ENCODE results near the gene TSPAN18. TPM values are rescaled to one million over a fixed set of nuclear protein-coding genes. Genes with fewer than 3 reads are reported as not detected.

Gene TSPAN18
- total and polyA plus RNA-seq, 2 of the 4 experiments (the other 2 are of a cell fraction), result 0.36 to 1.1 TPM

DNA sequence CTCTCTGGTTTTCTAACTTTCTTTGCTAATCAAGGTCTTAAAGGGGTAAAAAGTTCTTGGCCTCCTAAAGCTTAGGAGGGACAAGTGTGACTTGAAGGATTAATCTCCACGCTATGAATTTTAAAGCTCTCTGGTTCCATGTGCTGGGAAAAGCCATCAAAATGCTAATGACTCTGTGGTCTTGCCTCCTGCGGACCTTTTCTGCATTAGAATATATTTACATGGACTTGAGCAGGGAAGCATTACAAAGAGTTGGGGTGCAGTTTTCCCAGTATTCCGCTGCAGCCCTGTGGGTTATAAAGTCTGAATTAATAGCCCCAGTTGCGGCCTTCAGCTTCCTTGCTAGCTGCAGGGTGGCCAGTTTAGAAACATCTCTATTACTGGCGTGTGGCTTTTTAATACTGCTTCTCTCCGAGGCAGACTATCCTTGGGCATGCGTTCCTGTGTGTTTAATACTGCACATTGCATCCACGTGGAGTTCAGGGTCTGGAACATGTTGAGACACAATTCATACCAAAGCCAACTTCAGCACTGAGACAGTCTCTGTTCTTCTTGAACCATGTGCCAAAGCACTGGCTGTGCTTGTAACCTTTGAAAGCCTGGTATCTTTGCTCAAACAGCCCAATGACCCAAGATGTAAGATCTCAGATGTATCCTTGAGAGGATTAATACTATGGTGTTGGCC lies 27.3 kb downstream of the TSPAN18 start:
- Histone ChIP-seq H2AFZ (replicated peaks; ENCODE audit: low read length, poor library complexity) (no peak overlapping the region), H2AK5ac (ENCODE audit: low read depth, low read length) (no peak overlapping the region; the same call in 1 of the 2 replicates), H3K9me1 (ENCODE audit: insufficient read depth, low read length) (no peaks in the 10 kb centered on the region), H2BK20ac (ENCODE audit: low read depth, low read length) (no peak overlapping the region), H3K27me3 (ENCODE audit: control insufficient read depth, insufficient read depth, low read length) (peaks cover 11% of the 10 kb centered on the region), H3K14ac (replicated peaks; ENCODE audit: low read depth, low read length) (no peak overlapping the region), H3K4me2 (ENCODE audit: low read depth, low read length) (no peak overlapping the region), H3K9ac (ENCODE audit: low read depth, low read length) (no peak overlapping the region), H3K9me3 (ENCODE audit: control insufficient read depth, insufficient read depth, low read length) (no peaks in the 10 kb centered on the region), H3K4ac (ENCODE audit: low read depth, low read length) (no peak overlapping the region), H3K4me3 (ENCODE audit: insufficient read depth, low read depth, low read length) (no peak overlapping the region), H2BK120ac (ENCODE audit: low read depth, low read length) (no peak overlapping the region), H3K79me1 (ENCODE audit: low read depth in 1 of 2, low read length in 2 of 2) (no peaks in the 10 kb centered on the region), H3K18ac (ENCODE audit: low read depth, low read length) (no peak overlapping the region; the same call in 1 of the 2 replicates), H3K36me3 (ENCODE audit: control insufficient read depth, insufficient read depth, low read length) (no peaks in the 10 kb centered on the region), H4K5ac (ENCODE audit: low read depth, low read length) (no peak overlapping the region), H4K8ac (ENCODE audit: low read depth in 2 of 2, low read length in 2 of 2) (no peak overlapping the region), H3K27ac (ENCODE audit: insufficient read depth, low read length) (no peak overlapping the region), H3K23ac (ENCODE audit: low read depth, low read length) (no peak overlapping the region), H3K4me1 (ENCODE audit: control insufficient read depth, insufficient read depth, low read length) (peaks cover 8% of the 10 kb centered on the region; the same call in 1 of the 2 replicates), H4K91ac (ENCODE audit: insufficient read depth, low read depth, low read length) (no peak overlapping the region), H3K56ac (ENCODE audit: extremely low read depth, insufficient read depth, low read length) (no peak overlapping the region), H2BK15ac (ENCODE audit: low read depth, low read length) (no peak overlapping the region), H4K20me1 (ENCODE audit: insufficient read depth, low read length) (no peaks in the 10 kb centered on the region), H2AK9ac (replicated peaks; ENCODE audit: low read depth, low read length, poor library complexity) (no peak overlapping the region), H2BK5ac (ENCODE audit: low read depth, low read length, poor library complexity, severe bottlenecking) (no peak overlapping the region)
- CTCF ChIA-PET, result no interaction called here
- ATAC-seq (ENCODE audit: low read depth) (no peak), DNase-seq (no peak)
- in situ Hi-C loops (cut with MboI; ENCODE audit: low sequenced_read_pairs) (no loop called here), intact Hi-C loops (cut with micrococcal nuclease) (no loop called here), dilution Hi-C loops (cut with HindIII; ENCODE audit: low sequenced_read_pairs, unreplicated experiment) (loop anchor here (25.0 kb wide), 1 partner anchor 133 kb away; no protein-coding TSS in a partner anchor)
- BruUV-seq (replicated peaks), result no TSS peak
- POLR2A ChIA-PET (ENCODE audit: unreplicated experiment), result no interaction called here
- TF ChIP-seq CHD1 (IDR thresholded peaks at IDR 0.05; ENCODE audit: low read depth, low read length) (no peak), CEBPB (IDR thresholded peaks at IDR 0.05; ENCODE audit: low read depth, low read length) (no peak), MXI1 (IDR thresholded peaks at IDR 0.05; ENCODE audit: borderline replicate concordance, low read depth, low read length) (no peak), BHLHE40 (IDR thresholded peaks at IDR 0.05; ENCODE audit: low read depth, low read length) (no peak), RAD21 (IDR thresholded peaks at IDR 0.05; ENCODE audit: low read length) (no peak), MAFK (IDR thresholded peaks at IDR 0.05; ENCODE audit: low read depth, low read length) (no peak), RCOR1 (IDR thresholded peaks at IDR 0.05; ENCODE audit: insufficient replicate concordance, low read length) (no peak), NFE2L2 (IDR thresholded peaks at IDR 0.05; ENCODE audit: low read depth, low read length) (no peak), FOS (IDR thresholded peaks at IDR 0.05; ENCODE audit: low read depth, low read length) (no peak), MAZ (IDR thresholded peaks at IDR 0.05; ENCODE audit: borderline replicate concordance, low read depth, low read length) (no peak), POLR2A (IDR thresholded peaks at IDR 0.05; ENCODE audit: low read depth, low read length) (no peak), RFX5 (IDR thresholded peaks at IDR 0.05; ENCODE audit: low read depth, low read length) (no peak), SMC3 (IDR thresholded peaks at IDR 0.05; ENCODE audit: low read depth, low read length) (no peak)
- TF ChIP-seq, protein P1, sequence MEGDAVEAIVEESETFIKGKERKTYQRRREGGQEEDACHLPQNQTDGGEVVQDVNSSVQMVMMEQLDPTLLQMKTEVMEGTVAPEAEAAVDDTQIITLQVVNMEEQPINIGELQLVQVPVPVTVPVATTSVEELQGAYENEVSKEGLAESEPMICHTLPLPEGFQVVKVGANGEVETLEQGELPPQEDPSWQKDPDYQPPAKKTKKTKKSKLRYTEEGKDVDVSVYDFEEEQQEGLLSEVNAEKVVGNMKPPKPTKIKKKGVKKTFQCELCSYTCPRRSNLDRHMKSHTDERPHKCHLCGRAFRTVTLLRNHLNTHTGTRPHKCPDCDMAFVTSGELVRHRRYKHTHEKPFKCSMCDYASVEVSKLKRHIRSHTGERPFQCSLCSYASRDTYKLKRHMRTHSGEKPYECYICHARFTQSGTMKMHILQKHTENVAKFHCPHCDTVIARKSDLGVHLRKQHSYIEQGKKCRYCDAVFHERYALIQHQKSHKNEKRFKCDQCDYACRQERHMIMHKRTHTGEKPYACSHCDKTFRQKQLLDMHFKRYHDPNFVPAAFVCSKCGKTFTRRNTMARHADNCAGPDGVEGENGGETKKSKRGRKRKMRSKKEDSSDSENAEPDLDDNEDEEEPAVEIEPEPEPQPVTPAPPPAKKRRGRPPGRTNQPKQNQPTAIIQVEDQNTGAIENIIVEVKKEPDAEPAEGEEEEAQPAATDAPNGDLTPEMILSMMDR (conservative IDR thresholded peaks at IDR 0.05; ENCODE audit: low read depth, low read length), result no peak
- TF ChIP-seq, protein P2, sequence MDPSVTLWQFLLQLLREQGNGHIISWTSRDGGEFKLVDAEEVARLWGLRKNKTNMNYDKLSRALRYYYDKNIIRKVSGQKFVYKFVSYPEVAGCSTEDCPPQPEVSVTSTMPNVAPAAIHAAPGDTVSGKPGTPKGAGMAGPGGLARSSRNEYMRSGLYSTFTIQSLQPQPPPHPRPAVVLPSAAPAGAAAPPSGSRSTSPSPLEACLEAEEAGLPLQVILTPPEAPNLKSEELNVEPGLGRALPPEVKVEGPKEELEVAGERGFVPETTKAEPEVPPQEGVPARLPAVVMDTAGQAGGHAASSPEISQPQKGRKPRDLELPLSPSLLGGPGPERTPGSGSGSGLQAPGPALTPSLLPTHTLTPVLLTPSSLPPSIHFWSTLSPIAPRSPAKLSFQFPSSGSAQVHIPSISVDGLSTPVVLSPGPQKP (IDR thresholded peaks at IDR 0.05; ENCODE audit: borderline replicate concordance, low read depth, low read length), result no peak
- TF ChIP-seq, protein P3, sequence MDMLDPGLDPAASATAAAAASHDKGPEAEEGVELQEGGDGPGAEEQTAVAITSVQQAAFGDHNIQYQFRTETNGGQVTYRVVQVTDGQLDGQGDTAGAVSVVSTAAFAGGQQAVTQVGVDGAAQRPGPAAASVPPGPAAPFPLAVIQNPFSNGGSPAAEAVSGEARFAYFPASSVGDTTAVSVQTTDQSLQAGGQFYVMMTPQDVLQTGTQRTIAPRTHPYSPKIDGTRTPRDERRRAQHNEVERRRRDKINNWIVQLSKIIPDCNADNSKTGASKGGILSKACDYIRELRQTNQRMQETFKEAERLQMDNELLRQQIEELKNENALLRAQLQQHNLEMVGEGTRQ (IDR thresholded peaks at IDR 0.05; ENCODE audit: low read depth, low read length), result no peak
- WGBS, 2 experiments (ENCODE audit: extremely low coverage in 2 of 2, insufficient read length in 1 of 2), result no CpG with 5 or more reads among the region's 8 CpGs

All from IMR-90 (cell line).